Body of pancreas (tissue), 4 donors: Measurements from ENCODE around the gene SLC6A3. TPM values are rescaled to one million over a fixed set of nuclear protein-coding genes. Genes with fewer than 3 reads are reported as not detected.

Experiments used
- ATAC-seq: fragments of 150-250 bp; one replicate; pipeline ENCODE4 v1.9.1; 2016
- DNase-seq, 4 donors: peaks; one replicate each; pipeline ENCODE4 v3.0.0-alpha.2; 2019
- H3K27ac ChIP-seq, 4 donors: fragments of 200-600 bp; sonication (generic); 1 replicate in 3 of 4; 2 replicates in 1 of 4; pipeline versions ENCODE4 v1.5.1 to v1.6.1; 2016 to 2019; ENCODE audit warnings: mild to moderate bottlenecking in 1 of 4, mixed read lengths in 1 of 4, moderate library complexity in 1 of 4
- H3K27me3 ChIP-seq, 2 donors: fragments of 200-600 bp; sonication (generic); one replicate each; pipeline ENCODE4 v1.6.0; 2016; ENCODE audit warnings: mild to moderate bottlenecking in 1 of 2
- H3K36me3 ChIP-seq, 2 donors: fragments of 200-600 bp; sonication (generic); replicated peaks in 1 of 2; 2 replicates each; pipeline ENCODE4 v1.5.1; 2016; ENCODE audit warnings: low read depth in 2 of 2; ENCODE audit not compliant: insufficient read depth in 1 of 2
- H3K4me1 ChIP-seq: fragments of 200-600 bp; sonication (generic); one replicate; pipeline ENCODE4 v1.6.0; 2016
- H3K4me3 ChIP-seq, 2 donors: fragments of 200-600 bp; sonication (generic); 1 replicate in 1 of 2; 2 replicates in 1 of 2; pipeline ENCODE4 v1.5.1; 2016 to 2019
- H3K9me3 ChIP-seq, 3 donors: fragments of 200-600 bp; sonication (generic); 1 replicate in 2 of 3; 2 replicates in 1 of 3; pipeline ENCODE4 v1.5.1; 2016
- CTCF ChIP-seq, 7 experiments: fragments of 450-650 bp in 4 of 7; fragments of 200-600 bp in 3 of 7; sonication (generic) in 3 of 7; IDR thresholded peaks; one replicate each; pipeline ENCODE4 v1.5.1; 2016 to 2019; ENCODE audit warnings: antibody characterized with exemption in 7 of 7
- POLR2A ChIP-seq, 3 donors: fragments of 450-650 bp; IDR thresholded peaks; one replicate each; pipeline ENCODE4 v1.6.1; 2016; ENCODE audit warnings: antibody characterized with exemption in 3 of 3, mild to moderate bottlenecking in 2 of 3
- WGBS, 2 donors: methylation state at CpG; one replicate each; pipeline ENCODE4 v1.1.5; 2017; 5-methylcytosine and 5-hydroxymethylcytosine counted together
- intact Hi-C: fragments of 100-400 bp; cut with DNase I; formaldehyde crosslinking; loops from one replicate; pipeline ENCODE4 v1.15.1; 2023
- total RNA-seq, 2 donors: library from RNA; depleted of rRNA; stranded (reverse); fragments of >200 nt; gene quantifications; one replicate each; pipeline ENCODE4 v1.1.0, GENCODE V29; 2016

SLC6A3 gene
- total RNA-seq, 2 donors from 2014 or later = not detected

- ATAC-seq = no peak
- Histone ChIP-seq H3K36me3 (no peaks in the 10 kb centered on the region), H3K4me1 (no peaks in the 10 kb centered on the region), H3K27me3 (no peaks in the 10 kb centered on the region), H3K27ac (no peak overlapping the region), H3K9me3 (no peaks in the 10 kb centered on the region), H3K4me3 (no peak overlapping the region)
- intact Hi-C loops = no loop called here
- TF ChIP-seq POLR2A (IDR thresholded peaks at IDR 0.05) (no peak), CTCF (IDR thresholded peaks at IDR 0.05) (no peak)
- WGBS, 2 donors = 42 to 77% methylated on average over 5 to 6 of the region's 6 CpGs
- DNase-seq = peak in 1 of 4 donors; percentile 7
Measured at GRCh38 chr5:1417586-1418225, 27.5 kb downstream of the SLC6A3 start.

GRCh38 chr5:1416856-1417469 is 28.3 kb downstream of the SLC6A3 start:
- Histone ChIP-seq H3K4me1 (no peaks in the 10 kb centered on the region), H3K27ac (no peak overlapping the region), H3K4me3 (no peak overlapping the region), H3K27me3 (no peaks in the 10 kb centered on the region), H3K36me3 (no peaks in the 10 kb centered on the region), H3K9me3 (no peaks in the 10 kb centered on the region)
- ATAC-seq (no peak), DNase-seq (peak in 1 of 4 donors; percentile 2)
- TF ChIP-seq CTCF (IDR thresholded peaks at IDR 0.05) (no peak), POLR2A (IDR thresholded peaks at IDR 0.05) (no peak)
- intact Hi-C loops = no loop called here
- WGBS, 2 donors = 71 to 79% methylated on average over 10 to 12 of the region's 12 CpGs

- no peaks in the 10 kb centered on the region for H3K36me3 ChIP-seq
- peak in 1 of 4 donors; percentile 6 for DNase-seq
- H3K9me3 ChIP-seq = no peaks in the 10 kb centered on the region
- intact Hi-C loops = no loop called here
- H3K4me1 ChIP-seq = no peaks in the 10 kb centered on the region
- no peak overlapping the region for H3K4me3 ChIP-seq
- no peak for TF ChIP-seq POLR2A (IDR thresholded peaks at IDR 0.05)
- TF ChIP-seq CTCF (IDR thresholded peaks at IDR 0.05) = no peak
- 51 to 64% methylated on average over 10 to 22 of the region's 22 CpGs for WGBS, 2 donors
- ATAC-seq = no peak
- H3K27ac ChIP-seq = no peak overlapping the region
- H3K27me3 ChIP-seq = no peaks in the 10 kb centered on the region
Measured at GRCh38 chr5:1415626-1416360, 29.4 kb downstream of the SLC6A3 start.

- intact Hi-C loops = no loop called here
- 50 to 65% methylated on average over 12 to 13 of the region's 13 CpGs for WGBS, 2 donors
- ATAC-seq (no peak), DNase-seq (peak in 1 of 4 donors; percentile 3)
- no peak overlapping the region for H3K4me3 ChIP-seq
- H3K27ac ChIP-seq = no peak overlapping the region
- H3K36me3 ChIP-seq = no peaks in the 10 kb centered on the region
- no peak for TF ChIP-seq POLR2A (IDR thresholded peaks at IDR 0.05)
- TF ChIP-seq CTCF (IDR thresholded peaks at IDR 0.05) = no peak
- no peaks in the 10 kb centered on the region for H3K4me1 ChIP-seq
- no peaks in the 10 kb centered on the region for H3K27me3 ChIP-seq
- no peaks in the 10 kb centered on the region for H3K9me3 ChIP-seq
Measured at GRCh38 chr5:1415059-1415425, 30.2 kb downstream of the SLC6A3 start.
